Peyer's patch (tissue), 4 donors: ENCODE measurements around the gene ARFIP1. TPM values are rescaled to one million over a fixed set of nuclear protein-coding genes. Genes with fewer than 3 reads are reported as not detected.

Experiments used
- DNase-seq, 3 donors: peaks; one replicate each; pipeline ENCODE4 v3.0.0-alpha.2; 2017 to 2019
- H3K27ac ChIP-seq, 4 donors: fragments of 200-600 bp; sonication (generic); one replicate each; pipeline ENCODE4 v1.5.1; 2016 to 2019
- H3K27me3 ChIP-seq, 2 donors: fragments of 200-600 bp; sonication (generic); one replicate each; pipeline ENCODE4 v1.5.1; 2019
- H3K36me3 ChIP-seq, 3 donors: fragments of 200-600 bp; sonication (generic); one replicate each; pipeline ENCODE4 v1.5.1; 2016 to 2019
- H3K4me1 ChIP-seq, 4 donors: fragments of 200-600 bp; sonication (generic); one replicate each; pipeline ENCODE4 v1.5.1; 2016 to 2019
- H3K4me3 ChIP-seq, 4 donors: fragments of 200-600 bp; sonication (generic); 1 replicate in 3 of 4; 2 replicates in 1 of 4; pipeline ENCODE4 v1.5.1; 2016 to 2019; ENCODE audit warnings: mild to moderate bottlenecking in 1 of 4
- H3K9me3 ChIP-seq, 4 donors: fragments of 200-600 bp; sonication (generic); one replicate each; pipeline ENCODE4 v1.5.1; 2016 to 2019; ENCODE audit warnings: mild to moderate bottlenecking in 1 of 4
- CTCF ChIP-seq, 6 experiments: fragments of 450-650 bp in 4 of 6; fragments of 200-600 bp in 2 of 6; sonication (generic) in 1 of 6; IDR thresholded peaks; one replicate each; pipeline ENCODE4 v1.5.1; 2017 to 2019; ENCODE audit warnings: antibody characterized with exemption in 6 of 6, mild to moderate bottlenecking in 3 of 6, moderate library complexity in 1 of 6
- POLR2A ChIP-seq, 2 donors: fragments of 450-650 bp; IDR thresholded peaks; one replicate each; pipeline ENCODE4 v1.5.1; 2017; ENCODE audit warnings: antibody characterized with exemption in 2 of 2, mild to moderate bottlenecking in 2 of 2, moderate library complexity in 2 of 2
- total RNA-seq, 4 donors: library from RNA; depleted of rRNA; stranded (reverse); fragments of >200 nt; gene quantifications; one replicate each; pipeline ENCODE4 v1.1.0, GENCODE V29; 2016

Gene ARFIP1
- total RNA-seq, 4 donors from 2014 or later, result 24.5 to 44.6 (median 36.3) TPM

GRCh38 chr4:152944666-152945320 is 165.0 kb downstream of the ARFIP1 start:
- Histone ChIP-seq H3K4me1 (peaks cover 0 to 43% (median 7%) of the 10 kb centered on the region in 4 donors), H3K4me3 (no peak overlapping the region), H3K36me3 (peaks cover 0 to 8% (median 0%) of the 10 kb centered on the region in 3 donors), H3K27ac (peak overlapping the region in 2 of 4 donors; percentile 47 to 59), H3K9me3 (no peaks in the 10 kb centered on the region), H3K27me3 (no peaks in the 10 kb centered on the region)
- TF ChIP-seq POLR2A (IDR thresholded peaks at IDR 0.05) (no peak), CTCF (IDR thresholded peaks at IDR 0.05) (no peak)
- DNase-seq, result peak in 1 of 3 donors; percentile 61

GRCh38 chr4:152945639-152946038 is 165.9 kb downstream of the ARFIP1 start:
- Histone ChIP-seq H3K4me3 (no peak overlapping the region), H3K36me3 (peaks cover 0 to 8% (median 0%) of the 10 kb centered on the region in 3 donors), H3K9me3 (no peaks in the 10 kb centered on the region), H3K27me3 (no peaks in the 10 kb centered on the region), H3K4me1 (peaks cover 0 to 51% (median 7%) of the 10 kb centered on the region in 4 donors), H3K27ac (peak overlapping the region in 1 of 4 donors; percentile 65)
- DNase-seq, result no peak
- TF ChIP-seq CTCF (IDR thresholded peaks at IDR 0.05), result no peak
- TF ChIP-seq POLR2A (IDR thresholded peaks at IDR 0.05), result no peak

GRCh38 chr4:152946446-152946845 is 166.7 kb downstream of the ARFIP1 start:
- peak in 1 of 2 donors; percentile 31 for TF ChIP-seq POLR2A (IDR thresholded peaks at IDR 0.05)
- no peak for TF ChIP-seq CTCF (IDR thresholded peaks at IDR 0.05)
- Histone ChIP-seq H3K27ac (peak overlapping the region in 2 of 4 donors; percentile 44 to 65), H3K9me3 (no peaks in the 10 kb centered on the region), H3K27me3 (no peaks in the 10 kb centered on the region), H3K4me1 (peaks cover 0 to 54% (median 7%) of the 10 kb centered on the region in 4 donors), H3K36me3 (peaks cover 0 to 8% (median 0%) of the 10 kb centered on the region in 3 donors), H3K4me3 (no peak overlapping the region)
- no peak for DNase-seq

- no peak for TF ChIP-seq POLR2A (IDR thresholded peaks at IDR 0.05)
- no peak for TF ChIP-seq CTCF (IDR thresholded peaks at IDR 0.05)
- Histone ChIP-seq H3K9me3 (no peaks in the 10 kb centered on the region), H3K36me3 (peaks cover 0 to 8% (median 0%) of the 10 kb centered on the region in 3 donors), H3K27ac (peak overlapping the region in 1 of 4 donors; percentile 44), H3K4me1 (peaks cover 0 to 54% (median 7%) of the 10 kb centered on the region in 4 donors), H3K27me3 (no peaks in the 10 kb centered on the region), H3K4me3 (no peak overlapping the region)
- DNase-seq, result no peak
These were observed 167.6 kb downstream of the ARFIP1 start for GRCh38 chr4:152947311-152947710.

GRCh38 chr4:152949930-152950329 is 170.2 kb downstream of the ARFIP1 start:
- Histone ChIP-seq H3K27me3 (no peaks in the 10 kb centered on the region), H3K4me1 (peaks cover 0 to 39% (median 6%) of the 10 kb centered on the region in 4 donors), H3K4me3 (no peak overlapping the region), H3K36me3 (peaks cover 0 to 10% (median 0%) of the 10 kb centered on the region in 3 donors), H3K27ac (no peak overlapping the region), H3K9me3 (no peaks in the 10 kb centered on the region)
- no peak for DNase-seq
- TF ChIP-seq CTCF (IDR thresholded peaks at IDR 0.05), result no peak
- no peak for TF ChIP-seq POLR2A (IDR thresholded peaks at IDR 0.05)
